Lung (tissue), 12 donors: ENCODE results near the gene CDKL4. TPM values are rescaled to one million over a fixed set of nuclear protein-coding genes. Genes with fewer than 3 reads are reported as not detected.

Source experiments
- ATAC-seq: fragments of 200-7000 bp; cut with Tn5 transposase; one replicate; pipeline ENCODE4 v1.9.1; 2020; ENCODE audit warnings: moderate number of reproducible peaks; ENCODE audit not compliant: insufficient read depth, low FRiP score
- DNase-seq, 3 donors: peaks; one replicate each; pipeline ENCODE4 v3.0.0-alpha.2; 2013 to 2017
- H3K27ac ChIP-seq, 2 donors: one replicate each; pipeline ENCODE4 v1.5.1; 2013; ENCODE audit warnings: mild to moderate bottlenecking in 2 of 2, moderate library complexity in 2 of 2, control low read depth in 1 of 2, inconsistent platforms in 1 of 2, low read depth in 1 of 2, low read length in 1 of 2
- H3K27me3 ChIP-seq, 3 donors: one replicate each; pipeline ENCODE4 v1.5.1; 2013; ENCODE audit warnings: low read length in 2 of 3; ENCODE audit not compliant: control insufficient read depth in 3 of 3, insufficient read depth in 3 of 3
- H3K36me3 ChIP-seq, 4 donors: one replicate each; pipeline ENCODE4 v1.5.1; 2013; ENCODE audit warnings: low read length in 4 of 4, mild to moderate bottlenecking in 1 of 4, moderate library complexity in 1 of 4; ENCODE audit not compliant: control insufficient read depth in 4 of 4, insufficient read depth in 4 of 4
- H3K4me1 ChIP-seq, 5 donors: one replicate each; pipeline ENCODE4 v1.5.1; 2013; ENCODE audit warnings: low read length in 5 of 5, mild to moderate bottlenecking in 2 of 5, moderate library complexity in 1 of 5; ENCODE audit not compliant: control insufficient read depth in 5 of 5, insufficient read depth in 5 of 5
- H3K4me3 ChIP-seq: one replicate; pipeline ENCODE4 v1.5.1; 2013; ENCODE audit warnings: mild to moderate bottlenecking, control low read depth, moderate library complexity
- H3K9ac ChIP-seq, 2 donors: one replicate each; pipeline ENCODE4 v1.5.1; 2013; ENCODE audit warnings: low read length in 2 of 2, control low read depth in 1 of 2; ENCODE audit not compliant: insufficient read depth in 1 of 2
- H3K9me3 ChIP-seq, 4 donors: one replicate each; pipeline ENCODE4 v1.5.1; 2013; ENCODE audit warnings: low read length in 3 of 4, mild to moderate bottlenecking in 1 of 4, moderate library complexity in 1 of 4; ENCODE audit not compliant: control insufficient read depth in 4 of 4, insufficient read depth in 3 of 4
- WGBS, 2 donors: extraction: QIAGEN DNeasy Blood & Tissue Kit; methylation state at CpG; one replicate each; pipeline ENCODE4 v1.1.7; 2013; 5-methylcytosine and 5-hydroxymethylcytosine counted together
- polyA plus RNA-seq, 2 donors: library from polyadenylated mRNA; stranded (reverse); fragments of 200-250 nt; gene quantifications; one replicate each; pipeline ENCODE4 v1.2.1, GENCODE V29; 2013
- total RNA-seq, 2 donors: library from RNA; depleted of rRNA in 1 of 2; stranded (reverse); fragments of >200 nt in 1 of 2; gene quantifications; one replicate each; pipeline ENCODE4 v1.2.1, GENCODE V29; 2014 to 2021
- TF ChIP-seq, protein P1 (sequence below): IDR thresholded peaks from 2 replicates; pipeline ENCODE4 v1.5.1; 2012; ENCODE audit warnings: mild to moderate bottlenecking; ENCODE audit errors: control extremely low read depth, extremely low read depth
- donor health status: control.
- donor health status: control.
- donor health status: Bipolar disorder and iron deficiency.
- donor health status: healthy.
- donor health status: DM: yes; HTN: yes; CAD: no.

The CDKL4 gene
- total and polyA plus RNA-seq, 4 donors: 0.10 to 6.5 (median 1.0) TPM

DNA sequence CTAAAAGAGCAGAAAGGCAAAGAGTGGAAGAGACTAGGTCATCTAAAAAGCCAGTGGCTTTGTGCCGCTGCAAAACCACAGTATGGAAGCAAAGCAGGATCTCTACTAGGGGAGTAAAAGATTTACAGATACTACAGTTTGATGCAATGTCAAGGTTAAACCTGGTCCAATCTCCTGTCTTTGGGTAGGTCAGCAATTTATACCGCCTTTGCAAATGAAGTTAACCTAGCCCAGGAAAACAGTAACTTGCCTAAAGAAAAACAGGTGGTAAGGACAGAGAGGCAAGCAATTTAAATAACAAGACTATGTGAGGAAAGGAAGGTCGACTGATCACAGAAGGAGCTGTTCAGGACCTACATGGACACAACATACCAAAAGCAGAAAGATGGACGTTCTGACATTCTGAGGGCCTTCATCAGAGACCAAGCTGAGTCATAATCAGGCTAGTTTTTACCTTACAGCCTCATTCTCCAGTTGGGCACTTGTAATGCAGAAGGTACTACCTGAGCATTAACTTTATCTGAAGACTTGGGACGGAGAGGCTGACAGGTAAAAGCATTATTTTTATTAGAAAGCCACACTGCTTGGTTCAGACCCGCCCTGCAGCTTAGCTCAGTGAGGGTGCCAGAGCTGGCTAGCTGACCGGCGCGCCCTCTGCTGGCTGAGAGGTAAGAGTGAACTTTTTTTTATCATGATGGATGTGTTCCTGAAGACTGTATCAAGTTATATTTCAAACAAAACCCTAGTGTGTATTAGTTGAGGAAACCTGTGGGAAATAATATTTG, 15.9 kb downstream of the CDKL4 start:
- DNase-seq (peak; percentile 81 to 86 (median 83)), ATAC-seq (peak; percentile 91)
- TF ChIP-seq, protein P1, sequence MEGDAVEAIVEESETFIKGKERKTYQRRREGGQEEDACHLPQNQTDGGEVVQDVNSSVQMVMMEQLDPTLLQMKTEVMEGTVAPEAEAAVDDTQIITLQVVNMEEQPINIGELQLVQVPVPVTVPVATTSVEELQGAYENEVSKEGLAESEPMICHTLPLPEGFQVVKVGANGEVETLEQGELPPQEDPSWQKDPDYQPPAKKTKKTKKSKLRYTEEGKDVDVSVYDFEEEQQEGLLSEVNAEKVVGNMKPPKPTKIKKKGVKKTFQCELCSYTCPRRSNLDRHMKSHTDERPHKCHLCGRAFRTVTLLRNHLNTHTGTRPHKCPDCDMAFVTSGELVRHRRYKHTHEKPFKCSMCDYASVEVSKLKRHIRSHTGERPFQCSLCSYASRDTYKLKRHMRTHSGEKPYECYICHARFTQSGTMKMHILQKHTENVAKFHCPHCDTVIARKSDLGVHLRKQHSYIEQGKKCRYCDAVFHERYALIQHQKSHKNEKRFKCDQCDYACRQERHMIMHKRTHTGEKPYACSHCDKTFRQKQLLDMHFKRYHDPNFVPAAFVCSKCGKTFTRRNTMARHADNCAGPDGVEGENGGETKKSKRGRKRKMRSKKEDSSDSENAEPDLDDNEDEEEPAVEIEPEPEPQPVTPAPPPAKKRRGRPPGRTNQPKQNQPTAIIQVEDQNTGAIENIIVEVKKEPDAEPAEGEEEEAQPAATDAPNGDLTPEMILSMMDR: peak; percentile 91
- Histone ChIP-seq H3K27me3 (no peaks in the 10 kb centered on the region), H3K27ac (no peak overlapping the region), H3K36me3 (no peaks in the 10 kb centered on the region), H3K9me3 (no peaks in the 10 kb centered on the region), H3K4me1 (peaks cover 0 to 9% (median 0%) of the 10 kb centered on the region in 5 donors), H3K4me3 (no peak overlapping the region), H3K9ac (no peak overlapping the region)
- WGBS, 2 donors: 19 to 21% methylated on average over 9 of the region's 9 CpGs

DNA sequence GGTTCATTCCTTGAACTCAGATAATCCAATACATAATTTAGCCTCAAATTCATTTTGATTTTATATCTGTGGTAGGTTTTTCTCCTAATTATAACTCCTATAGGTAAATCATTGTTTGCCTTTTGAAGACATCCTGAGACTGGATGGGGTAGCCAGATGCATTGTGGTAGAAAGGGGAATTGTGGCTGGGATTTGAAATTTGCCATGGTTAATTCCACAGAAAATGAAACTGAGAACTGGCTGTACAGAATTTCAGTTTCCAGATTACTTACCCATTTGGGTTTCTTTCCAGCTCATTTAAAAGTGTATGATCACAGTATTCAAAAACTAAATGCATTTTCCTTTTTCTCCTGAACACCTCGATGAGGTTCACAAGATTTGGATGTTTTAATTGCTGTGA, 18.2 kb downstream of the CDKL4 start:
- ATAC-seq: no peak
- 84 to 87% methylated on average over 1 of the region's 1 CpG for WGBS, 2 donors
- TF ChIP-seq, protein P1: no peak

DNA sequence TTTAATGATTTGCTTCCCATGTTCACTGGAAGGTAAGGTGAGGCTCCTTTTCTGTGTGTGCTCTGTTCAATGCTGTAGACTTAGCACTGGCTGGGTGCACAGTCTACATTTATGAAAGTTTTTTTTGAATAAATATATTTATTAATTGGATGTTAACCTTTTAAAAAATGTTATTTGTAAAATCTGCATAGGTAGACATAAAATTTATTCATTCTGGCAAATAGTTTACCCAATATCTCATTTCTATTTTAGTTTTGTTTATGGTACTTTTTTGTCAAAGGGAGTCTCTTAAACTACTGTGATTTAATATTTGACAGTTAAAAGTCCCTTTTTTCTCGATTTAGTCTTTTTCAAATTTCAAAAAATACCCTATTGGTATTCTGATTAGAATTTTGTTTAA, 19.9 kb downstream of the CDKL4 start:
- H3K36me3 ChIP-seq: peaks cover 0 to 1% (median 0%) of the 10 kb centered on the region in 4 donors
- H3K9ac ChIP-seq: no peak overlapping the region
- no peak overlapping the region for H3K4me3 ChIP-seq
- WGBS, 2 donors: 93% methylated on average over 1 of the region's 1 CpG
- H3K9me3 ChIP-seq: no peaks in the 10 kb centered on the region
- H3K4me1 ChIP-seq: peaks cover 0 to 9% (median 2%) of the 10 kb centered on the region in 5 donors
- TF ChIP-seq, protein P1: no peak
- H3K27ac ChIP-seq: no peak overlapping the region
- DNase-seq (no peak), ATAC-seq (no peak)
- no peaks in the 10 kb centered on the region for H3K27me3 ChIP-seq

More for the DNA sequence above, 18.2 kb downstream of the CDKL4 start:
- Histone ChIP-seq H3K27ac (no peak overlapping the region), H3K4me3 (no peak overlapping the region), H3K36me3 (no peaks in the 10 kb centered on the region), H3K4me1 (peaks cover 0 to 9% (median 2%) of the 10 kb centered on the region in 5 donors), H3K27me3 (no peaks in the 10 kb centered on the region), H3K9ac (no peak overlapping the region), H3K9me3 (no peaks in the 10 kb centered on the region)
- no peak for DNase-seq
